DND-41 (cell line): ENCODE data around the gene DEAF1.

Source experiments
- ATAC-seq: fragments of 200-7000 bp; cut with Tn5 transposase; 3 replicates; pipeline ENCODE4 v1.9.1; 2021; ENCODE audit warnings: low read depth; ENCODE audit not compliant: insufficient read depth
- DNase-seq: peaks from one replicate; pipeline ENCODE4 v3.0.0-alpha.2; 2020
- H2AFZ ChIP-seq: 2 replicates; pipeline ENCODE4 v1.6.0; 2012; ENCODE audit warnings: low read depth, low read length
- H3K27ac ChIP-seq: 2 replicates; pipeline ENCODE4 v1.5.1; 2012; ENCODE audit warnings: low read length, inconsistent platforms
- H3K27me3 ChIP-seq: fragments of 200-600 bp; sonication (generic); 2 replicates; pipeline ENCODE4 v1.6.0; 2012; ENCODE audit warnings: low read length, mild to moderate bottlenecking, inconsistent platforms; ENCODE audit not compliant: insufficient read depth, poor library complexity
- H3K36me3 ChIP-seq: 2 replicates; pipeline ENCODE4 v1.5.1; 2012; ENCODE audit warnings: low read length, inconsistent platforms; ENCODE audit not compliant: insufficient read depth
- H3K4me1 ChIP-seq: 2 replicates; pipeline ENCODE4 v1.5.1; 2012; ENCODE audit warnings: mild to moderate bottlenecking, low read length; ENCODE audit not compliant: insufficient read depth
- H3K4me2 ChIP-seq: 2 replicates; pipeline ENCODE4 v1.6.0; 2012; ENCODE audit warnings: mild to moderate bottlenecking, moderate library complexity, low read length, inconsistent platforms; ENCODE audit not compliant: insufficient read depth
- H3K4me3 ChIP-seq, 2 experiments: fragments of 200-600 bp in 1 of 2; shearing (Covaris generic) in 1 of 2; 2 replicates each; pipeline ENCODE4 v1.5.1; 2012 to 2016; ENCODE audit warnings: inconsistent platforms in 2 of 2, low read length in 2 of 2, mild to moderate bottlenecking in 2 of 2, low read depth in 1 of 2, moderate library complexity in 1 of 2
- H3K79me2 ChIP-seq: 2 replicates; pipeline ENCODE4 v1.6.0; 2012; ENCODE audit warnings: low read length, inconsistent platforms; ENCODE audit not compliant: insufficient read depth
- H3K9ac ChIP-seq: 2 replicates; pipeline ENCODE4 v1.6.0; 2012; ENCODE audit warnings: low read depth, mild to moderate bottlenecking, inconsistent platforms, low read length, moderate library complexity
- H3K9me3 ChIP-seq: 2 replicates; pipeline ENCODE4 v1.5.1; 2012; ENCODE audit warnings: low read length, moderate library complexity, mild to moderate bottlenecking, inconsistent platforms; ENCODE audit not compliant: insufficient read depth, severe bottlenecking
- H4K20me1 ChIP-seq: 2 replicates; pipeline ENCODE4 v1.6.0; 2012; ENCODE audit warnings: low read length; ENCODE audit not compliant: insufficient read depth
- CTCF ChIP-seq: IDR thresholded peaks from 2 replicates; pipeline ENCODE4 v1.5.1; 2012; ENCODE audit warnings: borderline replicate concordance, low read length, moderate library complexity, mild to moderate bottlenecking; ENCODE audit not compliant: poor library complexity, severe bottlenecking; ENCODE audit errors: extremely low read depth
- EZH2 ChIP-seq: IDR thresholded peaks from 3 replicates; pipeline ENCODE4 v1.6.1; 2012; ENCODE audit warnings: borderline replicate concordance, low read depth, mild to moderate bottlenecking, moderate library complexity, low read length, inconsistent platforms; ENCODE audit not compliant: severe bottlenecking

DEAF1 gene

GRCh38 chr11:603154-603553, 91.9 kb downstream of the DEAF1 start:
- DNase-seq: no peak
- H3K27me3 ChIP-seq: no peaks in the 10 kb centered on the region
- ATAC-seq: no peak
- no peak overlapping the region for H3K4me2 ChIP-seq
- no peak overlapping the region for H2AFZ ChIP-seq
- H3K4me3 ChIP-seq: no peak overlapping the region
- peaks cover 95% of the 10 kb centered on the region for H3K36me3 ChIP-seq
- peaks cover 13% of the 10 kb centered on the region for H3K79me2 ChIP-seq
- H3K27ac ChIP-seq: no peak overlapping the region
- no peaks in the 10 kb centered on the region for H3K9me3 ChIP-seq
- peaks cover 44% of the 10 kb centered on the region for H4K20me1 ChIP-seq
- TF ChIP-seq EZH2 (no peak), CTCF (no peak)
- no peak overlapping the region for H3K9ac ChIP-seq
- no peaks in the 10 kb centered on the region for H3K4me1 ChIP-seq

- no peak for DNase-seq
- no peak overlapping the region for H2AFZ ChIP-seq
- H3K4me3 ChIP-seq: no peak overlapping the region
- ATAC-seq: no peak
- H3K36me3 ChIP-seq: peaks cover 95% of the 10 kb centered on the region
- no peaks in the 10 kb centered on the region for H3K27me3 ChIP-seq
- TF ChIP-seq EZH2 (no peak), CTCF (no peak)
- H3K79me2 ChIP-seq: peaks cover 25% of the 10 kb centered on the region
- H4K20me1 ChIP-seq: peaks cover 57% of the 10 kb centered on the region
- H3K9me3 ChIP-seq: no peaks in the 10 kb centered on the region
- H3K4me2 ChIP-seq: no peak overlapping the region
- H3K9ac ChIP-seq: no peak overlapping the region
- H3K4me1 ChIP-seq: no peaks in the 10 kb centered on the region
- H3K27ac ChIP-seq: no peak overlapping the region
These were observed 93.3 kb downstream of the DEAF1 start for GRCh38 chr11:601573-602245.

GRCh38 chr11:598005-598680, 96.9 kb downstream of the DEAF1 start:
- no peak overlapping the region for H3K27ac ChIP-seq
- no peaks in the 10 kb centered on the region for H3K27me3 ChIP-seq
- H3K4me3 ChIP-seq: no peak overlapping the region
- no peaks in the 10 kb centered on the region for H3K4me1 ChIP-seq
- no peak overlapping the region for H2AFZ ChIP-seq
- H3K9ac ChIP-seq: no peak overlapping the region
- DNase-seq (no peak), ATAC-seq (no peak)
- peaks cover 95% of the 10 kb centered on the region for H3K36me3 ChIP-seq
- H4K20me1 ChIP-seq: peaks cover 54% of the 10 kb centered on the region
- TF ChIP-seq CTCF: no peak
- no peak for TF ChIP-seq EZH2
- no peak overlapping the region for H3K4me2 ChIP-seq
- H3K9me3 ChIP-seq: no peaks in the 10 kb centered on the region
- H3K79me2 ChIP-seq: peaks cover 40% of the 10 kb centered on the region; the same call in 1 of the 2 replicates
